OCI-M2 (cell line): Measurements from ENCODE around the gene COL7A1.
"Not testable (repeated sequence)": the region's sequence is repeated elsewhere in the genome, so short reads cannot be mapped to it uniquely, and the experiment has no call there.

Experiments
- DNase-seq: peaks from one replicate; lab custom pipeline; 2025; ENCODE audit not compliant: unreplicated experiment; lab: John Stamatoyannopoulos, UW

COL7A1 gene

GRCh38 chr3:48546203-48546829 lies 48.8 kb downstream of the COL7A1 start:
- DNase-seq = no peak

GRCh38 chr3:48544141-48544540 lies 51.0 kb downstream of the COL7A1 start:
- no peak for DNase-seq

- DNase-seq = no peak
Measured at GRCh38 chr3:48543271-48543866, 51.8 kb downstream of the COL7A1 start.

- DNase-seq = no peak
Measured at GRCh38 chr3:48538451-48538850, 56.7 kb downstream of the COL7A1 start.

- DNase-seq = no peak
Measured at GRCh38 chr3:48536785-48537184, 58.3 kb downstream of the COL7A1 start.

GRCh38 chr3:48536116-48536515 lies 59.0 kb downstream of the COL7A1 start:
- DNase-seq = no peak

GRCh38 chr3:48535578-48535977 lies 59.6 kb downstream of the COL7A1 start:
- DNase-seq = no peak

- no peak for DNase-seq
Measured at GRCh38 chr3:48532977-48533337, 62.2 kb downstream of the COL7A1 start.

- DNase-seq = no peak
Measured at GRCh38 chr3:48532271-48532976, 62.7 kb downstream of the COL7A1 start.

GRCh38 chr3:48530701-48531100 lies 64.4 kb downstream of the COL7A1 start:
- DNase-seq = not testable (repeated sequence)

- no peak for DNase-seq
Measured at GRCh38 chr3:48528754-48529153, 66.4 kb downstream of the COL7A1 start.

GRCh38 chr3:48528048-48528447 lies 67.1 kb downstream of the COL7A1 start:
- DNase-seq = no peak

- DNase-seq = no peak
Measured at GRCh38 chr3:48524970-48525369, 70.2 kb downstream of the COL7A1 start.

- no peak for DNase-seq
Measured at GRCh38 chr3:48521635-48522034, 73.5 kb downstream of the COL7A1 start.

GRCh38 chr3:48519277-48519643 lies 75.9 kb downstream of the COL7A1 start:
- no peak for DNase-seq

- no peak for DNase-seq
Measured at GRCh38 chr3:48518638-48519276, 76.4 kb downstream of the COL7A1 start.

GRCh38 chr3:48518069-48518468 lies 77.1 kb downstream of the COL7A1 start:
- DNase-seq = no peak

GRCh38 chr3:48516571-48516970 lies 78.6 kb downstream of the COL7A1 start:
- no peak for DNase-seq

GRCh38 chr3:48514431-48515227 lies 80.5 kb downstream of the COL7A1 start:
- DNase-seq = no peak
